ENCODE results near the gene IL36A.

DNA sequence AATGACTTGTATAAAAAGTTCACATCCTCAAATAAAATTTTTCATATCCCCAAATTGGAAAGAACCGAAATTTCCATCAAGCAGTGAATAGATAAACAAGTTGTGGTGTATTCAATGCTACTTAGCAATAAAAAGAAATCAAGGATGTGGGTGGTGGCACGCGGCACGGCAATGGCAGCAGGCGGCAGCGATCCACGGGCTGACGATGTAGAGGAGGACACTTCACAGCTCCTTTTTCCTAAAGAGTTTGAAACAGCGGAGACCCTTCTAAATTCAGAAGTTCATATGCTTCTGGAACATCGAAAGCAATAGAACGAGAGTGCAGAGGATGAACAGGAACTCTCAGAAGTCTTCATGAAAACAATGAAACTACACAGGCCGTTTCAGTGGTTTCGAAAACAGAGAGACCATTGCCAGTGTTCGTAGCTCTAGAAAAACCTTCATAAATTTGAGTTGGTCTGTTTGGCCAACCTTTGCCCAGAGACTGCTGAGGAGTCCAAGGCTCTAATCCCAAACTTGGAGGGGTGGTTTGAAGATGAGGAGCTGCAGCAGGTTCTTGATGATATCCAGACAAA is 9.8 kb upstream of the IL36A start:
- TF ChIP-seq, protein P1, sequence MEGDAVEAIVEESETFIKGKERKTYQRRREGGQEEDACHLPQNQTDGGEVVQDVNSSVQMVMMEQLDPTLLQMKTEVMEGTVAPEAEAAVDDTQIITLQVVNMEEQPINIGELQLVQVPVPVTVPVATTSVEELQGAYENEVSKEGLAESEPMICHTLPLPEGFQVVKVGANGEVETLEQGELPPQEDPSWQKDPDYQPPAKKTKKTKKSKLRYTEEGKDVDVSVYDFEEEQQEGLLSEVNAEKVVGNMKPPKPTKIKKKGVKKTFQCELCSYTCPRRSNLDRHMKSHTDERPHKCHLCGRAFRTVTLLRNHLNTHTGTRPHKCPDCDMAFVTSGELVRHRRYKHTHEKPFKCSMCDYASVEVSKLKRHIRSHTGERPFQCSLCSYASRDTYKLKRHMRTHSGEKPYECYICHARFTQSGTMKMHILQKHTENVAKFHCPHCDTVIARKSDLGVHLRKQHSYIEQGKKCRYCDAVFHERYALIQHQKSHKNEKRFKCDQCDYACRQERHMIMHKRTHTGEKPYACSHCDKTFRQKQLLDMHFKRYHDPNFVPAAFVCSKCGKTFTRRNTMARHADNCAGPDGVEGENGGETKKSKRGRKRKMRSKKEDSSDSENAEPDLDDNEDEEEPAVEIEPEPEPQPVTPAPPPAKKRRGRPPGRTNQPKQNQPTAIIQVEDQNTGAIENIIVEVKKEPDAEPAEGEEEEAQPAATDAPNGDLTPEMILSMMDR (IDR thresholded peaks at IDR 0.05; ENCODE audit: poor library complexity) = no peak
- TF ChIP-seq EZH2 (IDR thresholded peaks at IDR 0.05; ENCODE audit: borderline replicate concordance) = no peak
- TF ChIP-seq EZH2phosphoT487 (IDR thresholded peaks at IDR 0.05; ENCODE audit: low read depth, severe bottlenecking, unreplicated experiment) = no peak

Measured in hepatocyte (in vitro differentiated cells).